22Rv1 (cell line): Measurements from ENCODE around the gene TSSK6.

ENCODE experiments used
- CTCF ChIP-seq: fragments of 450-650 bp; IDR thresholded peaks from 2 replicates; pipeline ENCODE4 v1.5.1; 2017; ENCODE audit warnings: mild to moderate bottlenecking
- ZFX ChIP-seq: fragments of 450-650 bp; IDR thresholded peaks from 2 replicates; pipeline ENCODE4 v1.6.1; 2017; ENCODE audit warnings: antibody characterized with exemption, borderline replicate concordance

GRCh38 chr19:19517235-19517619 lies 1.9 kb upstream of the TSSK6 start:
- TF ChIP-seq CTCF (no peak), ZFX (no peak)
